ENCODE data around the gene NEDD4L.
"Not testable (repeated sequence)": the region's sequence is repeated elsewhere in the genome, so short reads cannot be mapped to it uniquely, and the experiment has no call there.

Gene NEDD4L

GRCh38 chr18:58046093-58046793 lies 2.2 kb downstream of the NEDD4L start:
- H3K4me3 ChIP-seq (ENCODE audit: low read depth, low read length) = peak overlapping the region; percentile 90
- no peak for DNase-seq (ENCODE audit: low read depth)
- TF ChIP-seq, protein P1, sequence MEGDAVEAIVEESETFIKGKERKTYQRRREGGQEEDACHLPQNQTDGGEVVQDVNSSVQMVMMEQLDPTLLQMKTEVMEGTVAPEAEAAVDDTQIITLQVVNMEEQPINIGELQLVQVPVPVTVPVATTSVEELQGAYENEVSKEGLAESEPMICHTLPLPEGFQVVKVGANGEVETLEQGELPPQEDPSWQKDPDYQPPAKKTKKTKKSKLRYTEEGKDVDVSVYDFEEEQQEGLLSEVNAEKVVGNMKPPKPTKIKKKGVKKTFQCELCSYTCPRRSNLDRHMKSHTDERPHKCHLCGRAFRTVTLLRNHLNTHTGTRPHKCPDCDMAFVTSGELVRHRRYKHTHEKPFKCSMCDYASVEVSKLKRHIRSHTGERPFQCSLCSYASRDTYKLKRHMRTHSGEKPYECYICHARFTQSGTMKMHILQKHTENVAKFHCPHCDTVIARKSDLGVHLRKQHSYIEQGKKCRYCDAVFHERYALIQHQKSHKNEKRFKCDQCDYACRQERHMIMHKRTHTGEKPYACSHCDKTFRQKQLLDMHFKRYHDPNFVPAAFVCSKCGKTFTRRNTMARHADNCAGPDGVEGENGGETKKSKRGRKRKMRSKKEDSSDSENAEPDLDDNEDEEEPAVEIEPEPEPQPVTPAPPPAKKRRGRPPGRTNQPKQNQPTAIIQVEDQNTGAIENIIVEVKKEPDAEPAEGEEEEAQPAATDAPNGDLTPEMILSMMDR (IDR thresholded peaks at IDR 0.05; ENCODE audit: low read depth, low read length, missing control alignments) = no peak

- H3K4me3 ChIP-seq (ENCODE audit: low read depth, low read length) = no peak overlapping the region
- TF ChIP-seq, protein P1 (IDR thresholded peaks at IDR 0.05; ENCODE audit: low read depth, low read length, missing control alignments) = no peak
- no peak for DNase-seq (ENCODE audit: low read depth)
Observed at GRCh38 chr18:58046794-58047555, 2.9 kb downstream of the NEDD4L start.

GRCh38 chr18:58047556-58047882 lies 3.5 kb downstream of the NEDD4L start:
- no peak for DNase-seq (ENCODE audit: low read depth)
- TF ChIP-seq, protein P1 (IDR thresholded peaks at IDR 0.05; ENCODE audit: low read depth, low read length, missing control alignments) = no peak
- no peak overlapping the region for H3K4me3 ChIP-seq (ENCODE audit: low read depth, low read length)

DNA sequence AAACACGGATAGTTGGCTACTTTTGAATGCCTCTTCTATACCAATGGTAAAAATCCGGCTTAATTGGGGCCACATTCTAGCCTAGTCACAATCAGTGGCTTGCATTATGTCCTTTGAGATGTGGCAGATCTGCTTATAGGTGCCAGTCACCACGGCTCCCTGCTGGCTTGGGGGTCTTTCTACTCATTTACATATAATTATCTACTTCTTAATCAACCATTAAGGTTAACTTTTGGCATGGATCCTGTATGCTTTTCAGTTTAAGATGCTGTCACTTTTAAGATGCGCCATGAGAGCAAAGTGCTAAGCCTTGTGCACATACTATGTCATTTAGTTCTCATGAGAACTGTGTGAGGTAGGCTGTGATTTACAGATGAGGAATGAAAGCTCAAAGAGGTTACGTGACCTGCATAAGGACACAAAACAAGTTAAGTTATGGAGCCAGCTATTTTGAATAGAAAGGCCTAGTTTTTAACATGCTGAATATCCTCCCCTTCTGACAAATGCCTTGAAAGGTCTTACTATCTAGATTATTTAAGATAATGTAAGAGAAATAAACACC lies 4.1 kb downstream of the NEDD4L start:
- DNase-seq (ENCODE audit: low read depth) = no peak
- H3K4me3 ChIP-seq (ENCODE audit: low read depth, low read length) = no peak overlapping the region
- TF ChIP-seq, protein P1 (IDR thresholded peaks at IDR 0.05; ENCODE audit: low read depth, low read length, missing control alignments) = no peak

DNA sequence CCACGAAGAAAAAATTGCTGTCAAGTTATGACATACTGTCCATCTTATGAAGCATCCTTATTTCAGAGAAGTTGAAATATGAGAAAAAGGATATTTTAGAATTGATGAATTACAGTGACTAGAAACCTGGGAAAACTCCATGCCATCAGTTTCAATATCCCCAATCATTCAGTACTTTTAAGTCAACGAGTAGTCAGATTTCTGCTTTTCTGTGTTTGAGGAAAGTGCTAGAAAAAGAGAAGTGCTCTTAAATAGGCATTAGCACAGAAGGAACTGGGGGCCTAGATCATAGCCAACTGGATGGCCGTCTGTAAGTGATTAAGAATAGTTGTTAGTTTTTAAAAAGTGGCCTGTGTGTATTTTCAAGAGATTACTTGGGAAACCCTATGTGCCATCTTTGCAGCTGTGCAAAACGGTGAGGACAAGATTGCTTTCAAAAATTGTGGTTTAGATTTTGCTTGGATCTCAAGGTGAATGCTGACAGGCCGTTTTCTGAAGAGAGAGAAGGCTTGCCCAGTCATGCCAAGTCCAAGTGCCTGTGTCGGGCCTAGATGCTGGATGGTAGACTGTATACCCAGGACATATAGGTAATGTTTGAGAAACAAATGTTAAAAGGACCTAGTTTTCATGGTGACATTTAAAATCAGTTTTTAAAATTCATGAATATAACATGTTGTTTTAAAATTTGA lies 5.1 kb downstream of the NEDD4L start:
- no peak for DNase-seq (ENCODE audit: low read depth)
- no peak overlapping the region for H3K4me3 ChIP-seq (ENCODE audit: low read depth, low read length)
- TF ChIP-seq, protein P1 (IDR thresholded peaks at IDR 0.05; ENCODE audit: low read depth, low read length, missing control alignments) = no peak

- not testable (repeated sequence) for H3K4me3 ChIP-seq (ENCODE audit: low read depth, low read length); DNase-seq (ENCODE audit: low read depth)
Observed at GRCh38 chr18:58050963-58051362, 6.9 kb downstream of the NEDD4L start.
